T-cell (primary cell): ENCODE data around the gene TAF9B. TPM values are rescaled to one million over a fixed set of nuclear protein-coding genes. Genes with fewer than 3 reads are reported as not detected.

Experiments used
- total RNA-seq, 35 experiments: library from RNA in 6 of 35; stranded (reverse) in 6 of 35; fragments of 120-200 nt in 1 of 35; gene quantifications; one replicate each; pipeline versions ENCODE4 v1.2.1 to v1.2.4 and lab custom pipeline; 2013 to 2026

TAF9B gene
- total RNA-seq, 5 donors from 2014 or later (not counting 1 experiment from before 2014, with no cell fraction given) = 8.3 to 18.4 (median 17.5) TPM

Other genes with a start within 250 kb of the TAF9B start
- 10 to 100 TPM; 32.9 to 40.5 (median 35.5) TPM for gene MAGT1, start 244.2 kb downstream of the TAF9B start, total RNA-seq
- 100 to 1,000 TPM; 101 to 119 (median 109) TPM for gene COX7B, start 240.2 kb downstream of the TAF9B start, total RNA-seq
- gene ATP7A, start 229.0 kb downstream of the TAF9B start, total RNA-seq = 10 to 100 TPM; 11.2 to 13.6 (median 12.7) TPM
- not detected for gene PGAM4, start 170.0 kb downstream of the TAF9B start, total RNA-seq
- 100 to 1,000 TPM; 199 to 264 (median 203) TPM for gene PGK1, start 35.4 kb downstream of the TAF9B start, total RNA-seq
- 10 to 100 TPM; 10.6 to 17.9 (median 11.4) TPM for gene CYSLTR1, start 188.0 kb upstream of the TAF9B start, total RNA-seq